Cardiac fibroblast (primary cell): ENCODE data around the gene GRM2.
A peak's percentile ranks its signal among the peaks of the same experiment; 100 is the strongest.

Experiments
- DNase-seq, 2 donors: peaks; one replicate each; pipeline versions ENCODE4 v3.0.0 to v3.0.0-alpha.2; 2010; ENCODE audit warnings: low read depth in 2 of 2
- H3K4me3 ChIP-seq, 2 donors: replicated peaks in 1 of 2; 1 replicate in 1 of 2; 2 replicates in 1 of 2; pipeline ENCODE4 v1.5.1; 2011; ENCODE audit warnings: low read depth in 2 of 2, low read length in 2 of 2, mild to moderate bottlenecking in 2 of 2, moderate library complexity in 1 of 2
- TF ChIP-seq, protein P1 (sequence below): IDR thresholded peaks from one replicate; pipeline ENCODE4 v1.5.1; 2011; ENCODE audit warnings: low read depth, mild to moderate bottlenecking, low read length, inconsistent platforms

Gene GRM2

DNA sequence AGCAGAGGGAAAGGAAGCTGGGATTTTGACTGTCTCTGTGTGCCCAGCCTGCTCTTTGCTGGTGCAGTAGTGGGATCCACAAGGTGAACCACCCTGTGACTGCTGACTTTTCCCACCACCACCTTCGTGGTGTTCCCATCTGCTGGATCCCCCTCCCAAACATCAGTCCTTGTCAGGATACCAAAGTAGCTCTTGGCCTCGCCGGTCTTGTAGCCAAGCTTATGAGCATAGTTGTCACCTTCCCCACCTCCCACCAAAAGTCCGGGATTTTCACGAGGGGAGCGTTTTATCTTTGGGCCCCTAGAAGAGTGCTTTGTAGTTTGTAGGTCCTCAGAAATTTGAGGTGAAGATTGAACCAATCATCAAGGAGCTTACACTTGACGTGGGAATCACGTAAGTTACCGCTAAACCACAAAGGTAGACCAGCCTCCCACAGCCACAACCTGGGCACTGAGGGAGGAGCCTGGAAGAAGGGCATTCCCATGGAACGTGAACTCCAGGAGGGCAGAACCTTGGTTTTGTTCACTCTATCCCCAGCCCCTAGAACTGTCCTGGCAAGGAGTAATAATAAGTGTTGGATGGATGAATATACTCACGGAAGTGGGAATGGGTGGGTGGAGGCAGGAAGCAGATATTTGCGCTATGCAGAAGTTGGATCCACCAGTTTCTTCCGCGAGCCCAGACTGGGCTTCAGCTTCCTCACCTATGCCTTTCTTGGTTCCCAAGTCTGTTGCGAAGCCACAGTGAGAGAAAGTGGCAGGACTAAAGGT lies 36.6 kb upstream of the GRM2 start:
- TF ChIP-seq, protein P1, sequence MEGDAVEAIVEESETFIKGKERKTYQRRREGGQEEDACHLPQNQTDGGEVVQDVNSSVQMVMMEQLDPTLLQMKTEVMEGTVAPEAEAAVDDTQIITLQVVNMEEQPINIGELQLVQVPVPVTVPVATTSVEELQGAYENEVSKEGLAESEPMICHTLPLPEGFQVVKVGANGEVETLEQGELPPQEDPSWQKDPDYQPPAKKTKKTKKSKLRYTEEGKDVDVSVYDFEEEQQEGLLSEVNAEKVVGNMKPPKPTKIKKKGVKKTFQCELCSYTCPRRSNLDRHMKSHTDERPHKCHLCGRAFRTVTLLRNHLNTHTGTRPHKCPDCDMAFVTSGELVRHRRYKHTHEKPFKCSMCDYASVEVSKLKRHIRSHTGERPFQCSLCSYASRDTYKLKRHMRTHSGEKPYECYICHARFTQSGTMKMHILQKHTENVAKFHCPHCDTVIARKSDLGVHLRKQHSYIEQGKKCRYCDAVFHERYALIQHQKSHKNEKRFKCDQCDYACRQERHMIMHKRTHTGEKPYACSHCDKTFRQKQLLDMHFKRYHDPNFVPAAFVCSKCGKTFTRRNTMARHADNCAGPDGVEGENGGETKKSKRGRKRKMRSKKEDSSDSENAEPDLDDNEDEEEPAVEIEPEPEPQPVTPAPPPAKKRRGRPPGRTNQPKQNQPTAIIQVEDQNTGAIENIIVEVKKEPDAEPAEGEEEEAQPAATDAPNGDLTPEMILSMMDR = no peak
- peak overlapping the region; percentile 44 to 83 for H3K4me3 ChIP-seq
- DNase-seq = no peak

DNA sequence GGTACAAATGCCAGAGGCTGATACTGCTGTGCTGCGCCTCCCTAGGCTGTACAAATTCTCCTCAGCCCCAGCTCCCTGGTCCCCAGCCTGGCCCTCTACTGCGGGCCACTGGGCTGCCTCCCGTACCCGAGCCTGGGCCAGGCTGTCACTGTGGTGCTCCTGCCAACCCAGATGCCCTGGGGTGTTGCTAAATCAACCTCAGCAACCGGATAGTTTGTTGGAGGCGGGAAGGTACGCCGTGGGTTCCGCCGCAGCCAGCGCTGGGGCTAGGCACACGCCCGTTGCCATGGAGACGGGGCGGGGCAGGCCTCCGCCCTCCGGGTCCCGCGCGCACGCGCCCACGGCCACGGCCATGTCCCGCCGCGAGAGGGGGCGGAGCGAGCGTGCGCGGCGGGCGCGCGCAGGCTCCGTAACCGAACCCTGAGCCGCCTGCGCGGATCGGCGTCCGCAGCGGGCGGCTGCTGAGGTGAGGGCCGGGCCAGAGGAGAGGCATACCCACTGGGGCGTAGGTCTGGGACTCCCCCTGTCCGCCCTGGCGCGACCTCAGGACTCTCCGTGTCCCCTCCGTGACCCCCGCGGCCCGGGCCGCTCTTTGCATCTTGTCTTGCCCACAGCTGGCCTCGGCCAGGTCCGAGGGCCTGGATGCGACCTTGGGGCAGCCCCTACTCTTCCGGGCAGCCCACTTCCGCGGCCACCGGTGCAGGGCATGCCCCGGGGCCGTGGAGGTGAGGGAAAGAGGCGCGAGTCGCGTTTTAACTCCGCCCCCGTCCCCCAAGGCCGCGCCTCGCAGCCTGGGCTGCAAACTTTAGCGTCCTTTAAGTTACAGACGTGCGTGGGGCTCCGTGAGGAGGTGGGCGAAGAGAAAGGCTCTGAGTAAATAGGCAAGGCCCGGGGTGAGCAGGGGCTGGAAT lies 35.8 kb upstream of the GRM2 start, which contains the start of gene TEX264:
TEX264 (plus strand) TSS at position 430 of the 911 bp plus-strand sequence. CDS start 3,053 bp downstream, outside the sequence.
- TF ChIP-seq, protein P1 = no peak
- peak; percentile 70 to 90 for DNase-seq
- peak within 1 kb of the TSS; percentile 83 to 86 for H3K4me3 ChIP-seq

DNA sequence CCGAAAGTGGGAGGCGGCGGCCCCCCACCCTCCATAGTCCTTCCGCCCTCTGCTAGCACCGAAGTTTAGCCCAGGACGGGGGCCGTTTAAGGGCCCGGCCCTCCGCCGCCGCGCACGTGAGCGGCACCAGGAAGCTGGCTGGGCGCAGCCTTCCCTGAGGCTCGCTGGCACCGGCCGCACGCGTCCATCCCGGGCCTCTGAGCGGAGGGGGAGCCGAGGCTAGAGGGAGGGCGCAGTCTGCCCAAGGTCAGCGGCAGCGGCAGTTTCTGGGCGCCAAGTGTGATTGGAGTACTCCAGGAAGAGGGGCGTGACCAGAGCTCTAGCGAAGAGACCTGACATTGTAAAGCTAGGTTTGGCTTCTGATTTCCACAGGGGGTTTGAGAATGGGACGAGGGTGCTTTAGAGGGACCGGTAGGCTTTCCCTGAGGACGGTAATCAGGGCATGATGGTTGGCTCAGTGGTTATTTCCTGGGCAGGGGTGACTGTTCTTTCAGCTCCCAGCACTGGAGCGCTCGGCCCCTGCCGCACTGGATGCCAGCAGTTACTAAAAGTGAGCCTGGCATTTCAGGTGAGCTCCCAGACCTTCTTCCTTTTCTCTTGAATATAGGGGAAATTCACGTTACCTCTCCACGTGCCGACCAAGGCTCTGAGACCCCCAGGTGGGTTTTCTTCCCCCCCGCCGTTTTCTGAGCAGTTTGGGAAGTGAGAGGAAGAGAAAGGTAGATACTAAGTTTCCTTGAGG lies 35.0 kb upstream of the GRM2 start:
- TF ChIP-seq, protein P1 = no peak
- peak; percentile 51 to 77 for DNase-seq
- H3K4me3 ChIP-seq = peak overlapping the region; percentile 83 to 86

DNA sequence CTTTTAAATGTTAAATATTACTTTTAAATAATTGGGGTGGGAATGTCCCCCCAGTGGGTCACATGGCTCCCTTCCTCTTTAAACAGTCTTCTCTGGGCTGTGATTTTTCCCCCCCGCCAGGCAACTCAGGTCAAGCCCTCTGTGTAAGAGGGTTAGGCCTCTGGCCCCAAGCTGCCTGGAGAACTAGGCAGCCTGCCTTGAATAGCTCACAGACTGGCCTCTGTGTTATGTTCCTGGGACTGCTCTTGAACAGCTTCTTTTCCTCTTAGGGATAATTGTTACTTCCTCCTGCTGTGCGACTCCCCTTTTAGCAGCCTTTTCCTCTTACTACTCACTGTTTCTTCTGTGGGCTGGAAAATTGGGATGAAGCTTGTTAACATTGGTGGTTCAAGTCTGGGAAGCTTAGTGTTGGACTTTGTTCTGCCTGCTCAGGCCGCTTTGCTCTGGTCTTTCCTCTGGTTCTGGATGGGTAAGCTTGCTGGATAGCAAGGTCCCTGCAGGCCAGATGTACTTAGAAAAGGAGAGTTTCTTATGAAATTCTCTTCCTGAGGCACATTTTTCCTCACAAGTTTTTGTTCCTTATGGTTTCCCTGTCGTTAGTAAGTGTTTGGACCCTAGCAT lies 33.6 kb upstream of the GRM2 start:
- DNase-seq = no peak
- TF ChIP-seq, protein P1 = no peak
- no peak overlapping the region for H3K4me3 ChIP-seq

DNA sequence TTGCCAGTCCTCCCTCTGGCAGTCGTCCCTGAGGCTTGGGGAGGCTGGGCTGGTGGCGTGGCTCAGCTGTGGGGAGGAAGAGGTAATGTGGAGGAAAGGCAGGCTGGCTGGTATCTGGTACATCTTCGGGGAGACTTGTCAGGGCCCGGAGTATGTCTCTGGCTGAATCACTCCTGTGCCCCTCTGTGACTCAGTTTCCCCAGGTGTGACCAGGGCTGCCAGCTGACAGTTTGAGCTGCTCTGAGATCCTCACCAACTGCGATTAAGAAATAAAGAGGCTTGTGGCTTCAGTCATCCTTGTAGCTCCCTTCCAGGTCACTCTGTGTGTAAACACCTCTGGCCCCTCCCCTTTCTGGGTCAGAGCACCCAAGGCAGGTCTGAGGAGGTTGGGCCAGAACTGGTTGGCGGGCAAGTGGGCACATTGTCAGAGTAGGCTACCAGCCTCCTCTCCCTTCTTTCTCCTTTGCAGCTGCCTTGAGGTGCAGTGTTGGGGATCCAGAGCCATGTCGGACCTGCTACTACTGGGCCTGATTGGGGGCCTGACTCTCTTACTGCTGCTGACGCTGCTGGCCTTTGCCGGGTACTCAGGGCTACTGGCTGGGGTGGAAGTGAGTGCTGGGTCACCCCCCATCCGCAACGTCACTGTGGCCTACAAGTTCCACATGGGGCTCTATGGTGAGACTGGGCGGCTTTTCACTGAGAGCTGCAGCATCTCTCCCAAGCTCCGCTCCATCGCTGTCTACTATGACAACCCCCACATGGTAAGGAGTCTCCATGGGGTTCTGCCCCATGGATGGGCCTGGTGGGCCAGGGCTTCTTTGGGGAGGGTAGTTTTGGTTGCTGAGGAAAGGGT lies 32.8 kb upstream of the GRM2 start:
- no peak for DNase-seq
- TF ChIP-seq, protein P1 = no peak
- no peak overlapping the region for H3K4me3 ChIP-seq
